Skeletal muscle satellite cell (primary cell): Measurements from ENCODE around the gene RAB8A.
"Not testable (repeated sequence)": the region's sequence is repeated elsewhere in the genome, so short reads cannot be mapped to it uniquely, and the experiment has no call there.

Source experiments
- H3K27me3 ChIP-seq: 2 replicates; pipeline ENCODE4 v1.7.0; 2013; ENCODE audit warnings: low read length; ENCODE audit not compliant: control insufficient read depth, insufficient read depth
- H3K36me3 ChIP-seq: 2 replicates; pipeline ENCODE4 v1.7.0; 2013; ENCODE audit warnings: mild to moderate bottlenecking, control low read depth, low read length; ENCODE audit not compliant: insufficient read depth
- H3K4me1 ChIP-seq: 2 replicates; pipeline ENCODE4 v1.7.0; 2013; ENCODE audit warnings: low read length; ENCODE audit not compliant: control insufficient read depth, insufficient read depth
- H3K4me2 ChIP-seq: 2 replicates; pipeline ENCODE4 v1.7.0; 2013; ENCODE audit warnings: mild to moderate bottlenecking, low read length
- H3K4me3 ChIP-seq: 2 replicates; pipeline ENCODE4 v1.7.0; 2013; ENCODE audit warnings: low read length
- H3K9ac ChIP-seq: 2 replicates; pipeline ENCODE4 v1.7.0; 2013; ENCODE audit warnings: mild to moderate bottlenecking, low read depth, low read length, moderate library complexity
- H3K9me3 ChIP-seq: replicated peaks from 2 replicates; pipeline ENCODE4 v1.7.0; 2013; ENCODE audit warnings: mild to moderate bottlenecking, control low read depth, low read length

RAB8A gene

DNA sequence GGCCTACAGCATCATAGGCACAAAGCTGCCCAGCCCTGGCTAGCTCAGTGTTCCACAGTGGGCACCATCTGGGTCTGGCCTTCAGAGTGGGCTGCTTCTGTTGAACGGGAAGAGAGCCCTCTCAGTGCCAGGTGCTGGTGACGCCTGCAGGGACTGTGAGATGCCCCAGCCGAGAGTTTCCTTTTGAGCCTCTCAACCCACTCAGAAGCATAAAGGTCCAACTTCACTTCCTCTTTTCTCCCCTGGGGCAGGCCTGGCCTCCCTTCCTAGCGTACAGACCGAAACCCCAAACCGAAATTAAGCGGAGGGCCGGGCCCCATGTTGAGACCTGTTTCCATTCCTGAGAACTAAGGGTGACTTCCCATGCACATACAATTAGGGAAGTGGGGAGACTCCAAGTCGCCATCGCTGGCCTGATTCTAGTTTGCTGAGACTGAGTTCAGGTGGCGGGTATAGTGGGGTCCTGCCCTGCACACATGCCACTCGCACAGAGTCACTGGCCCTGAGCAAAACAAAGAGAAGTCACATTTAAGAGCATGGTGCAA is 6.9 kb downstream of the RAB8A start:
- Histone ChIP-seq H3K9me3 (no peaks in the 10 kb centered on the region), H3K4me2 (no peak overlapping the region), H3K36me3 (peaks cover 39% of the 10 kb centered on the region), H3K27me3 (no peaks in the 10 kb centered on the region), H3K4me3 (no peak overlapping the region), H3K4me1 (peaks cover 3% of the 10 kb centered on the region), H3K9ac (no peak overlapping the region)

GRCh38 chr19:16119075-16119857 is 7.6 kb downstream of the RAB8A start:
- H3K9ac ChIP-seq, H3K27me3 ChIP-seq, H3K4me1 ChIP-seq, H3K4me3 ChIP-seq, H3K4me2 ChIP-seq, H3K9me3 ChIP-seq: not testable (repeated sequence)
- peaks cover 46% of the 10 kb centered on the region for H3K36me3 ChIP-seq

- no peaks in the 10 kb centered on the region for H3K4me1 ChIP-seq
- no peak overlapping the region for H3K4me2 ChIP-seq
- peaks cover 64% of the 10 kb centered on the region for H3K36me3 ChIP-seq
- H3K4me3 ChIP-seq: no peak overlapping the region
- H3K9me3 ChIP-seq: no peaks in the 10 kb centered on the region
- no peak overlapping the region for H3K9ac ChIP-seq
- no peaks in the 10 kb centered on the region for H3K27me3 ChIP-seq
Observed at GRCh38 chr19:16121141-16121540, 9.5 kb downstream of the RAB8A start.

DNA sequence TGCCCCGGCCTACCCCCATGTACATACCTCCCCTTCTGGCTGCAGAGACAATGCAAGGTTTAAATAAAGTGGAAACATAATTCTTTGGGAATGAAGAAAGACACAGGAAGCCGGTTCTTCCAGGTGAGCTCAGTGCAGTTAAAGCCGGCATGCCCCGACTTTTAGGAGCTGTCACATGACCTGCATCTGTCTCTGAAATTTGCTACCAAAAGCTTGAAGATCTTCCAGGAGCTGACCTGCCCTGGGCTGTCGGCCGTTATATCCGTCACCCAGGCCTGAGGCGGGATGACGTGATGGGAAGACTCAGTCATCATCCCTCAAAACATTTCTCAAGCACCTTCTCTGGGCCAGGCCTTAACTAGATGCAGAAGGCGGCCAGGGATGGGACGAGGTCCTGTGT is 10.3 kb downstream of the RAB8A start:
- Histone ChIP-seq H3K4me3 (no peak overlapping the region), H3K36me3 (peaks cover 70% of the 10 kb centered on the region), H3K27me3 (no peaks in the 10 kb centered on the region), H3K9me3 (no peaks in the 10 kb centered on the region), H3K4me2 (no peak overlapping the region), H3K9ac (no peak overlapping the region), H3K4me1 (no peaks in the 10 kb centered on the region)

- H3K4me2 ChIP-seq: no peak overlapping the region
- peaks cover 84% of the 10 kb centered on the region for H3K36me3 ChIP-seq
- no peaks in the 10 kb centered on the region for H3K4me1 ChIP-seq
- no peak overlapping the region for H3K4me3 ChIP-seq
- H3K9ac ChIP-seq: no peak overlapping the region
- no peaks in the 10 kb centered on the region for H3K27me3 ChIP-seq
- H3K9me3 ChIP-seq: no peaks in the 10 kb centered on the region
Observed at GRCh38 chr19:16124953-16125352, 13.3 kb downstream of the RAB8A start.

DNA sequence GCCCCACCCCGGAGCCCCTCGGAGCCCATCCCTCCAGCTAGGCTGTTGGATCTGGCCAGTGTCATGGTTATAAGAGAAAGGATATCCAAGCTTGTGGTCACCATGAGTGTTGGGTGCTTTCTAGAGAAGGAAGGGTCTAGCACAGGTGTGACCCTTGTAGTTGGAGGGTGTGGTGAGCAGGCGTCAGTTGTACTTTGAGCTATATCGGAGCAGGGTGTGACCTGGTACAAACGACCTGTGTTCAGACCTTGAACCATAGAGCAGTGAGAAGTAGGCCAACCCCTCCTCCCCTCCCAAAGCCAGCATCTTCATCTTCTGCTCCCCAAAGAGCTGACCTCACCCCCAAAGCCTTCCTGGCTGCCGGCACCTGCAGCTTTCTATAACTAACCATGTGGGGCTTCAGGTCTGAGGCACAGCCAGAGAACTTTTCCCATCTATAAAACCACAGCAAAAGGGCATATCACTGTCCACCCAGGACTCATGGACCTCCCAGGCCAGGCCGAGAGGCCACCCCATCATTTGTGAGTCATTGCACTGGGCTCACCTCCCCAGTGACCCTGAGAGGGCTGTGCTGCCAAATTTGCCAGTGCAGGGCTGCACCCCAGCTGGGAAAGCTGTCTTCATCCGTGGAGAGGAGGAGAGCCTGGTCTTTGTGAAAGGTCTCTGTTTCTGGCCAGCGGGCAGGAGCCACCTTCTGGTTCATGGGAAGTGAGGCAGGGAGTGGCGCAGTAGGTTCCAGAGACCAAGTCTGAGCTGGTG is 14.2 kb downstream of the RAB8A start:
- Histone ChIP-seq H3K9ac (no peak overlapping the region), H3K4me2 (no peak overlapping the region), H3K36me3 (peaks cover 83% of the 10 kb centered on the region), H3K9me3 (no peaks in the 10 kb centered on the region), H3K4me1 (no peaks in the 10 kb centered on the region), H3K4me3 (no peak overlapping the region), H3K27me3 (no peaks in the 10 kb centered on the region)

GRCh38 chr19:16127080-16127479 is 15.4 kb downstream of the RAB8A start:
- Histone ChIP-seq H3K27me3 (no peaks in the 10 kb centered on the region), H3K9ac (no peak overlapping the region), H3K4me3 (no peak overlapping the region), H3K4me1 (no peaks in the 10 kb centered on the region), H3K9me3 (no peaks in the 10 kb centered on the region), H3K4me2 (no peak overlapping the region), H3K36me3 (peaks cover 76% of the 10 kb centered on the region)

- Histone ChIP-seq H3K9me3 (no peaks in the 10 kb centered on the region), H3K4me1 (no peaks in the 10 kb centered on the region), H3K36me3 (peaks cover 77% of the 10 kb centered on the region), H3K9ac (no peak overlapping the region), H3K4me3 (no peak overlapping the region), H3K4me2 (no peak overlapping the region), H3K27me3 (no peaks in the 10 kb centered on the region)
Observed at GRCh38 chr19:16127776-16128371, 16.2 kb downstream of the RAB8A start.

DNA sequence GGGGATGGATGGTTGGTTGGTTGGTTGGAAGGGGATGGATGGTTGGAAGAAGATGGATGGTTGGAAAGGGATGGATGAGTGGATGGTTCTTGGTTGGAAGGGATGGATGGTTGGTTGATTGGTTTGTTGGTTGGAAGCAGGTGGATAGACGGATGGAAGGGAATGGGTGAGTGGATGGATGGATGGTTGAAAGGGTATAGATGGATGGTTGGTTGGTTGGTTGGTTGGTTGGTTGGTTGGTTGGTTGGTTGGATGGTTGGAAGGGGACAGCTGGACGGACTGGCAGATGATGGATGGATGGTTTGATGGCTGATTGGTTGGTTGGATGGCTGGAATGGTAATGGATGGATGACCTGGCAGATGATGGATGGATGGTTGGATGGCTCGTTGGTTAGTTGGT is 20.0 kb downstream of the RAB8A start:
- Histone ChIP-seq H3K4me1 (no peaks in the 10 kb centered on the region), H3K27me3 (no peaks in the 10 kb centered on the region), H3K4me3 (no peak overlapping the region), H3K36me3 (peaks cover 61% of the 10 kb centered on the region), H3K9ac (no peak overlapping the region), H3K9me3 (no peaks in the 10 kb centered on the region), H3K4me2 (no peak overlapping the region)

- Histone ChIP-seq H3K36me3 (peaks cover 40% of the 10 kb centered on the region), H3K9ac (no peak overlapping the region), H3K27me3 (no peaks in the 10 kb centered on the region), H3K4me2 (no peak overlapping the region), H3K4me1 (no peaks in the 10 kb centered on the region), H3K4me3 (no peak overlapping the region), H3K9me3 (no peaks in the 10 kb centered on the region)
Observed at GRCh38 chr19:16133818-16134217, 22.1 kb downstream of the RAB8A start.

GRCh38 chr19:16134510-16134909 is 22.8 kb downstream of the RAB8A start:
- Histone ChIP-seq H3K36me3 (peaks cover 34% of the 10 kb centered on the region), H3K27me3 (no peaks in the 10 kb centered on the region), H3K4me1 (no peaks in the 10 kb centered on the region)

More at GRCh38 chr19:16134510-16134909, 22.8 kb downstream of the RAB8A start:
- no peak overlapping the region for H3K4me2 ChIP-seq
- no peaks in the 10 kb centered on the region for H3K9me3 ChIP-seq
- no peak overlapping the region for H3K4me3 ChIP-seq
- H3K9ac ChIP-seq: no peak overlapping the region
